ENCODE results near the gene WDR33. TPM values are rescaled to one million over a fixed set of nuclear protein-coding genes. Genes with fewer than 3 reads are reported as not detected.

The WDR33 gene
- total and polyA plus RNA-seq, 12 donors: 13.8 to 59.8 (median 42.1) TPM

- no peak for DNase-seq
- intact Hi-C loops (cut with DNase I): no loop called here
- WGBS, 4 donors: 91 to 94% (median 93%) methylated on average over 6 of the region's 6 CpGs
- Histone ChIP-seq H3K27ac (no peak overlapping the region), H3K4me3 (no peak overlapping the region), H3K36me3 (replicated peaks in 1 of 2) (peaks cover 0 to 36% of the 10 kb centered on the region in 2 donors), H3K27me3 (no peaks in the 10 kb centered on the region), H3K4me1 (replicated peaks in 1 of 2) (peaks cover 0 to 7% of the 10 kb centered on the region in 2 donors), H3K9me3 (replicated peaks in 1 of 3) (no peaks in the 10 kb centered on the region)
- TF ChIP-seq CTCF (IDR thresholded peaks at IDR 0.05) (no peak), POLR2A (IDR thresholded peaks at IDR 0.05) (no peak)
These were observed 89.5 kb downstream of the WDR33 start for GRCh38 chr2:127721311-127721977.

- H3K4me1 ChIP-seq (replicated peaks in 1 of 2): peaks cover 0 to 7% of the 10 kb centered on the region in 2 donors
- intact Hi-C loops (cut with DNase I): no loop called here
- 87 to 97% (median 92%) methylated on average over 5 to 13 of the region's 13 CpGs for WGBS, 4 donors
- H3K36me3 ChIP-seq (replicated peaks in 1 of 2): peaks cover 0 to 39% of the 10 kb centered on the region in 2 donors
- TF ChIP-seq POLR2A (IDR thresholded peaks at IDR 0.05) (no peak), CTCF (IDR thresholded peaks at IDR 0.05) (no peak)
- H3K9me3 ChIP-seq (replicated peaks in 1 of 3): no peaks in the 10 kb centered on the region
- no peak overlapping the region for H3K27ac ChIP-seq
- DNase-seq: no peak
- no peaks in the 10 kb centered on the region for H3K27me3 ChIP-seq
- no peak overlapping the region for H3K4me3 ChIP-seq
These were observed 91.4 kb downstream of the WDR33 start for GRCh38 chr2:127719301-127720218.

GRCh38 chr2:127718271-127718670 lies 92.7 kb downstream of the WDR33 start:
- H3K27ac ChIP-seq: no peak overlapping the region
- H3K4me3 ChIP-seq: no peak overlapping the region
- TF ChIP-seq CTCF (IDR thresholded peaks at IDR 0.05): no peak
- no peak for TF ChIP-seq POLR2A (IDR thresholded peaks at IDR 0.05)
- 94 to 97% (median 95%) methylated on average over 4 of the region's 4 CpGs for WGBS, 4 donors
- no peaks in the 10 kb centered on the region for H3K27me3 ChIP-seq
- no peak for DNase-seq
- H3K36me3 ChIP-seq (replicated peaks in 1 of 2): peaks cover 0 to 42% of the 10 kb centered on the region in 2 donors
- no peaks in the 10 kb centered on the region for H3K9me3 ChIP-seq (replicated peaks in 1 of 3)
- intact Hi-C loops (cut with DNase I): no loop called here
- peaks cover 0 to 7% of the 10 kb centered on the region in 2 donors for H3K4me1 ChIP-seq (replicated peaks in 1 of 2)

- no peak overlapping the region for H3K4me3 ChIP-seq
- H3K27ac ChIP-seq: no peak overlapping the region
- 92 to 95% (median 94%) methylated on average over 14 of the region's 14 CpGs for WGBS, 4 donors
- TF ChIP-seq CTCF (IDR thresholded peaks at IDR 0.05): no peak
- no peak for TF ChIP-seq POLR2A (IDR thresholded peaks at IDR 0.05)
- no peaks in the 10 kb centered on the region for H3K9me3 ChIP-seq (replicated peaks in 1 of 3)
- peaks cover 0 to 27% of the 10 kb centered on the region in 2 donors for H3K36me3 ChIP-seq (replicated peaks in 1 of 2)
- intact Hi-C loops (cut with DNase I): no loop called here
- H3K27me3 ChIP-seq: no peaks in the 10 kb centered on the region
- H3K4me1 ChIP-seq (replicated peaks in 1 of 2): no peaks in the 10 kb centered on the region
- DNase-seq: no peak
These were observed 95.1 kb downstream of the WDR33 start for GRCh38 chr2:127715778-127716449.
